H1 (cell line): ENCODE measurements around the gene GALK1. TPM values are rescaled to one million over a fixed set of nuclear protein-coding genes. Genes with fewer than 3 reads are reported as not detected.

ENCODE experiments used
- BRCA1 ChIP-seq: IDR thresholded peaks from 2 replicates; pipeline ENCODE4 v1.6.1; 2012; ENCODE audit warnings: low read depth, low read length, improper control_type of control experiment
- MAX ChIP-seq: IDR thresholded peaks from 2 replicates; pipeline ENCODE4 v1.6.1; 2012; ENCODE audit warnings: inconsistent platforms
- PHF8 ChIP-seq: fragments of 200-600 bp; sonication (generic); conservative IDR thresholded peaks from 2 replicates; pipeline ENCODE4 v1.7.1; 2012; ENCODE audit warnings: low read depth, mild to moderate bottlenecking, inconsistent platforms, low read length, moderate library complexity
- polyA plus RNA-seq, 7 experiments: library from polyadenylated mRNA; depleted of rRNA in 3 of 7; stranded (reverse) in 5 of 7; unstranded in 2 of 7; fragments of >200 nt in 5 of 7; fragments of 200-250 nt in 2 of 7; gene quantifications; 1 replicate in 5 of 7; 2 replicates in 1 of 7; 4 replicates in 1 of 7; pipeline versions ENCODE4 v1.2.1 to v1.2.3, GENCODE V29; 2011 to 2013; ENCODE audit warnings: missing spikeins in 2 of 7, mixed read lengths in 2 of 7
- total RNA-seq: library from RNA; stranded (reverse); fragmentation: NEBNext Ultra II Directional; extraction: Animal tissue kit (Norgen Biotek cat#: 25700); gene quantifications from 2 replicates; pipeline ENCODE4 v1.2.1, GENCODE V29; 2021

GALK1 gene
- total and polyA plus RNA-seq, 2 of the 8 experiments (the other 6 are each of a cell fraction or from before 2014, with no cell fraction given), result 34.1 to 47.9 TPM

GRCh38 chr17:75740631-75741077 is 24.3 kb downstream of the GALK1 start (continued):
- TF ChIP-seq PHF8 (no peak), MAX (no peak), BRCA1 (no peak)
